Fibroblast of the aortic adventitia (primary cell): ENCODE results near the gene PRMT7. TPM values are rescaled to one million over a fixed set of nuclear protein-coding genes. Genes with fewer than 3 reads are reported as not detected.

ENCODE experiments used
- DNase-seq: peaks from one replicate; pipeline ENCODE4 v3.0.0-alpha.2; 2010; ENCODE audit warnings: low read depth
- H3K4me3 ChIP-seq: 2 replicates; pipeline ENCODE4 v1.5.1; 2011; ENCODE audit warnings: low read depth, mild to moderate bottlenecking, control low read depth, low read length, moderate library complexity
- CTCF ChIP-seq: IDR thresholded peaks from 2 replicates; pipeline ENCODE4 v1.5.1; 2011; ENCODE audit warnings: mild to moderate bottlenecking, low read length, control low read depth, inconsistent platforms; ENCODE audit not compliant: insufficient read depth
- total RNA-seq: library from RNA; depleted of rRNA; stranded (reverse); fragments of >200 nt; gene quantifications from 2 replicates; pipeline ENCODE4 v1.2.3, GENCODE V29; 2012; ENCODE audit warnings: low replicate concordance

Gene PRMT7
- total RNA-seq, 1 donor: 42.1 TPM

DNA sequence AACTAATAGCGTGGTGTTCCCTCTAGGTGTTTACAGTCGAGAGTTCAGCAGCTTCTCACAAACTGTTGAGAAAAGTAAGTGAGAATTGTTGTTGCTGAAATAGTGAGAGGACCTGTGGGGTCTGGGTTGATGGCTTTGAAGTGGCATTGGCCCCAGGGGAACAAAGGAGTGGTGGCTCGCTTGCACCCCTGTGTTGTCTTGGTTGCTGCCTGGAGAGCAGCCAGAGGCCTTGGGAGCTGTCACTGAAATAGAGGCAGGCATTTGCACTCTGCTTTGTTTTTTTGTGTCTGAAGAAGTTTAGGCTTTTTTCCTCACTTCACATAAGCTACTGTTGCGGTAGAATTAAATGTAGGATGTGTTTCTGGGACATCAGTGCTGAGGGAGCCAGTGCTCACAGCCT lies 36.8 kb downstream of the PRMT7 start:
- DNase-seq: no peak
- H3K4me3 ChIP-seq: no peak overlapping the region
- no peak for TF ChIP-seq CTCF

GRCh38 chr16:68348639-68349445 lies 38.0 kb downstream of the PRMT7 start:
- no peak overlapping the region for H3K4me3 ChIP-seq
- DNase-seq: no peak
- TF ChIP-seq CTCF: no peak

DNA sequence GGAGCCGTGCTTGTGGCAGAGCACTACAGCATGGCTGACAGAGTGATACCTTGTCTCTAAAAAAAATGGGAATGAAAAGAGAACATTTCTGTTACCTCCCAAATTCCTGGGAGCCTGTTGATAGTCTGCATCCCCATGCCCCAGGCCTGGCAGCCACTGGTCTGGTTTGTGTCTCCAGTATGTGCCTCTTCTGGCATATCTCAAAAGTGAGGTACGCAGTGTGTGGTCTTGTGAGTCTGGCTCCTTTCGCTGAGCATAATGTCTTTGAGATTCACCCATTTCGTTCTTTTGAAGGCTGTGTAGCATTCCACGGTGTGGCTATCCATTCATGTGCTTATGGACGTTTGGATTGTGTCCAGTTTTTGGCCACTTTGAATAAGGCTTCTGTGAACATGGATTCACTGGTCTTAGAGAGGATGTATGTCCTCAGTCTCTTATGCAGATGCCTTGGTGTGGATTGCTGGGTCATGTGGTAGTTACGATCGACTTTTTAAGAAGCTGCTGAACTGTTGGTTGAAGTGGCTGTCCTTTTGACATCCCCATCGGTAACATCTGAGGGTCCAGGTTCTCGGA lies 39.1 kb downstream of the PRMT7 start:
- no peak overlapping the region for H3K4me3 ChIP-seq
- TF ChIP-seq CTCF: no peak
- DNase-seq: no peak

GRCh38 chr16:68350813-68351350 lies 40.1 kb downstream of the PRMT7 start:
- TF ChIP-seq CTCF: no peak
- no peak overlapping the region for H3K4me3 ChIP-seq
- no peak for DNase-seq

DNA sequence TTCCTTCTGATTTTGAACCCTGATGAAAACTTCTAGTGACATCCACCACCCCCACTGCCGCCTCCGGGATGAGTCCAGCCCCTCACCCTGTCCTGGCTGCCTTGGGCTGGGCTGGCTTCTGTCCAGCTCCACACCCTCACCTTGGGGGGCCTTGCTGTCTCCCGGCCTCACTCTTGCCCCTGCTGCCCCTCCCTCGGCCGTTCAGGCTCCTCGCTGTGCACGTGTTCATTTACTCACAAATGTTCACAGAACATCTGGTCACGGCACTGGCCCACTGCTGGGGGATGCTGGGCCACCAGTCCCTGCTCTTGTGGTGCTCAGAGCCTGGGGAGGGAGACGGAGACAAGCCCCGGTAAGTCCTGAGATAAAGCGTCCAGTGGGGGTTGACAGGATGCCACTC lies 40.6 kb downstream of the PRMT7 start:
- DNase-seq: no peak
- no peak overlapping the region for H3K4me3 ChIP-seq
- no peak for TF ChIP-seq CTCF

GRCh38 chr16:68351991-68352431 lies 41.2 kb downstream of the PRMT7 start:
- no peak for DNase-seq
- no peak for TF ChIP-seq CTCF
- no peak overlapping the region for H3K4me3 ChIP-seq
